HUES64 (cell line): ENCODE measurements around the gene BID.

Experiments
- H3K27ac ChIP-seq: 2 replicates; pipeline ENCODE4 v1.7.0; 2013; ENCODE audit warnings: low read depth, low read length, inconsistent platforms
- H3K27me3 ChIP-seq: 2 replicates; pipeline ENCODE4 v1.6.1; 2013; ENCODE audit warnings: mild to moderate bottlenecking, low read length; ENCODE audit not compliant: insufficient read depth
- H3K36me3 ChIP-seq: 2 replicates; pipeline ENCODE4 v1.6.1; 2013; ENCODE audit warnings: mild to moderate bottlenecking, low read length; ENCODE audit not compliant: insufficient read depth
- H3K4me1 ChIP-seq: 2 replicates; pipeline ENCODE4 v1.6.1; 2013; ENCODE audit warnings: mild to moderate bottlenecking, low read length, moderate library complexity; ENCODE audit not compliant: insufficient read depth
- H3K4me3 ChIP-seq: 2 replicates; pipeline ENCODE4 v1.5.1; 2013; ENCODE audit warnings: mild to moderate bottlenecking, low read length, moderate library complexity
- H3K9ac ChIP-seq: 2 replicates; pipeline ENCODE4 v1.6.1; 2013; ENCODE audit warnings: mild to moderate bottlenecking, low read depth, low read length
- H3K9me3 ChIP-seq: 2 replicates; pipeline ENCODE4 v1.6.1; 2013; ENCODE audit warnings: low read depth, low read length; ENCODE audit not compliant: insufficient read depth
- WGBS: fragments of 150-250, 120-280 bp; methylation state at CpG from one replicate; pipeline ENCODE4 v1.1.7; 2013; ENCODE audit warnings: missing lambda C conversion rate; 5-methylcytosine and 5-hydroxymethylcytosine counted together

Gene BID

GRCh38 chr22:17741866-17742526 is 32.3 kb downstream of the BID start:
- Histone ChIP-seq H3K27me3 (no peaks in the 10 kb centered on the region), H3K9me3 (no peaks in the 10 kb centered on the region), H3K4me3 (no peak overlapping the region), H3K27ac (no peak overlapping the region), H3K9ac (no peak overlapping the region), H3K36me3 (peaks cover 9% of the 10 kb centered on the region; the same call in 1 of the 2 replicates), H3K4me1 (no peaks in the 10 kb centered on the region; the same call in 1 of the 2 replicates)
- 79% methylated on average over 16 of the region's 18 CpGs for WGBS

DNA sequence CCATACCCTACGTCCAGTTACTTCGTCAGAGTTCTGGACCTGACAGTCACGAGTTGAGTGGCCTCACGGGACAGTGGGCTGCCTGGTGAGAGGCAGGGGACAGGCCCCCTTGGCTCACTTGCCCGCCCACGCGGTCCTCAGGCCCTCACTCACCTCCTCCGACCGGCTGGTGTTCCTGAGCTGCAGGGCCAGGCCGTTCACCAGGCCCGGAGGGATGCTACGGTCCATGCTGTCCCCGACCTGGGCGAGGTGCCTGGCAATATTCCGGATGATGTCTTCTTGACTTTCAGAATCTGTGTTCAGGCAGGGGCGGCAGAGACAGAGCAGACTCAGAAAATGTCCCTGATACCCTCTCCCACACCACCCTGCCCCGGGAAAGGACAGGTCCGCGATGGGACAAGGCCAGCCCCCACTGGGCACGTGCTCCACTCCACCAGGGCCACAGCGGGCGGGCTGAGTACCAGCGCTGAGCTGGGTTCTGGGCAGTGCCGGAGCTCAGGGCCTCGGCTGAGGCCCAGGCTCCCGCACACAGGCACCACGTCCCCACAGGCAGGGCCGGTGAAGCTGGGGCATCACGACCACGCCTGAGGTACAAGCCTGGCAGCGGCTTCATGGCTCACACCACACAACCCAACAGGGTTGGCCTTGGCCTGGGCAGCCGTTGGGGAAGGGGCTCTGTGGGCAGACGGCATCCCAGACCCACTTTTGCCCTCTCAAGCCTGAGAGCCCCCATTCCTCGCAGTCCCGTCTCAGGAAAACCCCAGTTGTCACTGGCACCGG is 34.9 kb downstream of the BID start:
- WGBS: 92% methylated on average over 36 of the region's 36 CpGs
- Histone ChIP-seq H3K27me3 (no peaks in the 10 kb centered on the region), H3K4me3 (no peak overlapping the region), H3K36me3 (peaks cover 20% of the 10 kb centered on the region), H3K9ac (no peak overlapping the region), H3K27ac (no peak overlapping the region), H3K4me1 (no peaks in the 10 kb centered on the region; the same call in 1 of the 2 replicates), H3K9me3 (no peaks in the 10 kb centered on the region)

DNA sequence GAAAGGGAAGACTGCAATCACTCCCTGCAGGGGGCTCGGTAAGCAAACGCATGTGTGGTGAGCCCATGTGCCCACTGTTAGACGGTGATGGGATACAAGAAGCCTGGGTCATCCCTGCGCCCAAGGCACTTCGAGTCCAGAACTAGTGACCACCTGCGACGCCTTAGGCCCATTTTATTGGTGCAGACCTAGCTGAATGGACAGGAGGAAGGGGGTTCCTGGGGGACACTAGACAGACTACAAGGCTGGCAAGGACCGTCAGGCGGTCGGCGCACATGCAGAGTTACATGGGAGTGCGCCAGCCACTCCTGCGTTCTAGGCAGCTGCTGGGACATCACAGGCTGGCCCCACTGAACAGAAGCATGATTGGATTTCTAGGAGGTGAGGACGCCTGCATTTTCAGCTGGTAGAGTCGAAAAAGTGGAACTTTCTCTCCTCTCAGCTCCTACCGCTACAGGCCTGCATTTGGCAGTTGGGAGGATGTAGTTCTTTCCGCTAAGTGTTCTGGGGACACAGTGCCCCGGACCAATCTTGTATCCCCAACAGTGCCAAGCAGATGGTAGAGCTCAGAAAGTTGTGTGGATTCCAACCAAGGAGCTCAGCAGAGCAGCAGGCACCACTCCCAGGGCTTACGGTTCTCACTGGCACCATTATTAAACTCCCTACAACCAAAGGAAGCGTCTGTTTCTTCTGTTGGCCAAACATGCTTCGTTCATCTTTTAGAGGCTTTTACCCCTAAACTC is 35.7 kb downstream of the BID start:
- H3K27me3 ChIP-seq: no peaks in the 10 kb centered on the region
- no peak overlapping the region for H3K27ac ChIP-seq
- H3K9ac ChIP-seq: no peak overlapping the region
- 90% methylated on average over 21 of the region's 21 CpGs for WGBS
- H3K36me3 ChIP-seq: peaks cover 26% of the 10 kb centered on the region
- H3K4me3 ChIP-seq: no peak overlapping the region
- H3K9me3 ChIP-seq: no peaks in the 10 kb centered on the region
- no peaks in the 10 kb centered on the region; the same call in 1 of the 2 replicates for H3K4me1 ChIP-seq

DNA sequence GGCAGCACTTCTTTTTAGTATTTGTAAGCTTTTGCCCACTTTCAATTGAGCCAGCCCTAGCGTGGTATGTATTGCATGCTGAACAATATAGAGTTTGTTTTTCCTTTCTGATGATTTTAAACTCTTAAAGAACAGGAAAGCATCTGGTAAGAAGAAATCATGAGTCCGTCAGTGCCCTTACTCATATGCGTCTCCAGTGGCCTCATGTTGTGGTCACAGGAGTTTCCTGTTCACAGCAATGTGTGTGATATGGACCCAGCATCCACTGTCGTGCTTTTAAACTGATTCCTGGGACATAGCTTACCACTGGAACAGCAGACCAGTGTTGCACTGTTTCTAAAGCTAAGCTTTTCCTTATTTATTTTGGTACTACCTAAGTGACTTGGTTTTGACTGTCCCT is 40.1 kb downstream of the BID start:
- Histone ChIP-seq H3K27me3 (no peaks in the 10 kb centered on the region), H3K4me1 (no peaks in the 10 kb centered on the region), H3K9me3 (no peaks in the 10 kb centered on the region), H3K27ac (no peak overlapping the region), H3K4me3 (no peak overlapping the region), H3K9ac (no peak overlapping the region), H3K36me3 (peaks cover 61% of the 10 kb centered on the region)
- WGBS: 93% methylated on average over 4 of the region's 4 CpGs

DNA sequence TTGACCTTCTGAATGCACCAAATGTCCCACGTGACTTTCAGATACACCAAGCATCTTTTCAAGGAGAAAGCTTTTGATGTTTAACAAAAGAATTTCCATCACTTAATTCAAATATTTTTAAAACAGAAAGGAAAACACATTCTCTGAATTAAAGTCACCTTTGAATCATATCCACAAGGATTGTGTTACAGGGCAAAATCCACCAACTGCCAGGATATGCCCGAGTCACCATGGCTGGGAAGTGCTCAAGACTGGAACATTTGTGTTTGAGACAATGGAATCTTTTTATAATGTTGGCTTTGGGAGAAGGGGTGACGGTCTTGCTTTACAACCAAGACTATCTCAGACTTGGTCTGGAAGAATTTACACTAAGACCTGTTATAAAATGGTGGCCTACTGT is 40.8 kb downstream of the BID start:
- Histone ChIP-seq H3K9me3 (no peaks in the 10 kb centered on the region), H3K4me3 (no peak overlapping the region), H3K27me3 (no peaks in the 10 kb centered on the region), H3K4me1 (no peaks in the 10 kb centered on the region), H3K9ac (no peak overlapping the region), H3K36me3 (peaks cover 67% of the 10 kb centered on the region), H3K27ac (no peak overlapping the region)
- WGBS: 97% methylated on average over 2 of the region's 3 CpGs

GRCh38 chr22:17732251-17732854 is 41.9 kb downstream of the BID start:
- Histone ChIP-seq H3K27ac (no peak overlapping the region), H3K36me3 (peaks cover 69% of the 10 kb centered on the region), H3K4me1 (no peaks in the 10 kb centered on the region), H3K9ac (no peak overlapping the region), H3K9me3 (no peaks in the 10 kb centered on the region), H3K27me3 (no peaks in the 10 kb centered on the region), H3K4me3 (no peak overlapping the region)
- WGBS: 95% methylated on average over 2 of the region's 2 CpGs

DNA sequence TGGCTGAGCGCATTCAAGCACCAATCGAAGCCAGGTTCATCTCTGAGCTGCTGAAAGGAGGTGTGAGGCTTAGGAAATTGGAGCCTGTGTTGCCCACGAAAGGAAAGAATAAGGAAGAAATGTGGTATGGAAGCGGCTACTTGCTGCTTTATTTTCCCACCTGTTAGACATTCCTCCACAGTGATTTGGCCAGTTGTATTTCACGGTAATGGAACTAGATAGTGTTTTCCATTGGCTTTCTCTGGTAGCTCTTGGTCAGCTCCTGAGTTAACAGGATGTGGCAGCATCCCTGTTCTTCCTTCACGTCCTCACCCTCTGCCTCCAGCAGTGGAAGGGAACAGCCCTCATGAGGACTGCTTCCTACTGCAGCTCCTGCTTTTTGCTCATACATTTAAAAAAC is 44.7 kb downstream of the BID start:
- 86% methylated on average over 6 of the region's 6 CpGs for WGBS
- Histone ChIP-seq H3K27me3 (no peaks in the 10 kb centered on the region), H3K36me3 (peaks cover 73% of the 10 kb centered on the region), H3K4me1 (no peaks in the 10 kb centered on the region), H3K4me3 (no peak overlapping the region), H3K9ac (no peak overlapping the region), H3K27ac (no peak overlapping the region), H3K9me3 (no peaks in the 10 kb centered on the region)

GRCh38 chr22:17728786-17729185 is 45.5 kb downstream of the BID start:
- Histone ChIP-seq H3K9ac (no peak overlapping the region), H3K27me3 (no peaks in the 10 kb centered on the region), H3K4me1 (no peaks in the 10 kb centered on the region), H3K36me3 (peaks cover 67% of the 10 kb centered on the region), H3K9me3 (no peaks in the 10 kb centered on the region), H3K4me3 (no peak overlapping the region), H3K27ac (no peak overlapping the region)
- 96% methylated on average over 8 of the region's 8 CpGs for WGBS

DNA sequence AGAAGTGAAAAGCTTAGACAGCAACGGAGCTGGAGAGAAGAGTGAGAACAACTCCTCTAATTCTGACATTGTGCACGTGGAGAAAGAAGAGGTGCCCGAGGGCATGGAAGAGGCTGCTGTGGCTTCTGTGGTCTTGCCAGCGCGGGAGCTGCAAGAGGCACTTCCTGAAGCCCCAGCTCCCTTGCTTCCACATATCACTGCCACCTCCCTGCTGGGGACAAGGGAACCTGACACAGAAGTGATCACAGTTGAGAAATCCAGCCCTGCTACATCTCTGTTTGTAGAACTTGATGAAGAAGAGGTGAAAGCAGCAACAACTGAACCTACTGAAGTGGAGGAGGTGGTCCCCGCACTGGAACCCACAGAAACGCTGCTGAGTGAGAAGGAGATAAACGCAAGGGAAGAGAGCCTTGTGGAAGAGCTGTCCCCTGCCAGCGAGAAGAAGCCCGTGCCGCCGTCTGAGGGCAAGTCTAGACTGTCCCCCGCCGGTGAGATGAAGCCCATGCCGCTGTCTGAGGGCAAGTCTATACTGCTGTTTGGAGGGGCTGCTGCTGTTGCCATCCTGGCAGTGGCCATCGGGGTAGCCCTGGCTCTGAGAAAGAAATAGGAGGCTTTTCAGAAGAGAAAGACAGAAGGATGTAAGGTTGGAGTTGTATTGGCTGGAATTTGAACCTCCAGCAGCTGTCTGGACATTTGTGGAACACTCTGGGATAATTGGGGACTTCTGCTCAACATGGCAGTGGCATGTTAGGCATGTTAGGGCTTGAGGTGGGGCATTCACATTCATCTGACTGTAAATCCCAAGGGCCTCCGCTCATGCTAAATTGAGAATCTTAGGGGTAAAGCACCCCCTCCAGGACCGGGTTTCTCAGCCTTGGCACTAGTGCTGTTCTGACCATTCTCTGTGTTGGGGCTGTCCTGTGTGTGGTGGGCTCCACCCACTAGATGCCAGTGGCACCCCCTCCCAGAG is 47.1 kb downstream of the BID start:
- H3K27me3 ChIP-seq: no peaks in the 10 kb centered on the region
- WGBS: 94% methylated on average over 18 of the region's 18 CpGs
- H3K4me3 ChIP-seq: no peak overlapping the region
- no peak overlapping the region for H3K27ac ChIP-seq
- no peaks in the 10 kb centered on the region for H3K4me1 ChIP-seq
- peaks cover 58% of the 10 kb centered on the region for H3K36me3 ChIP-seq
- no peaks in the 10 kb centered on the region for H3K9me3 ChIP-seq
- H3K9ac ChIP-seq: no peak overlapping the region
